NB4 (cell line): ENCODE measurements around the gene NGDN.
"Not testable (repeated sequence)": the region's sequence is repeated elsewhere in the genome, so short reads cannot be mapped to it uniquely, and the experiment has no call there.

Source experiments
- DNase-seq: peaks from one replicate; pipeline ENCODE4 v3.0.0; 2010; ENCODE audit warnings: low read depth
- H3K4me3 ChIP-seq: one replicate; pipeline ENCODE4 v1.5.1; 2011; ENCODE audit warnings: mild to moderate bottlenecking, low read depth, low read length, moderate library complexity
- MYC ChIP-seq: IDR thresholded peaks from 2 replicates; pipeline ENCODE4 v1.6.1; 2011; ENCODE audit warnings: low read depth, low read length
- POLR2A ChIP-seq: IDR thresholded peaks from 2 replicates; pipeline ENCODE4 v1.6.1; 2011; ENCODE audit warnings: mild to moderate bottlenecking; ENCODE audit not compliant: insufficient read length; ENCODE audit errors: extremely low read depth
- TF ChIP-seq, protein P1 (sequence below): IDR thresholded peaks from 2 replicates; pipeline ENCODE4 v1.6.1; 2011; ENCODE audit warnings: low read depth, low read length
- TF ChIP-seq, protein P2 (sequence below): IDR thresholded peaks from one replicate; pipeline ENCODE4 v1.5.1; 2012; ENCODE audit warnings: low read depth, low read length

NGDN gene

DNA sequence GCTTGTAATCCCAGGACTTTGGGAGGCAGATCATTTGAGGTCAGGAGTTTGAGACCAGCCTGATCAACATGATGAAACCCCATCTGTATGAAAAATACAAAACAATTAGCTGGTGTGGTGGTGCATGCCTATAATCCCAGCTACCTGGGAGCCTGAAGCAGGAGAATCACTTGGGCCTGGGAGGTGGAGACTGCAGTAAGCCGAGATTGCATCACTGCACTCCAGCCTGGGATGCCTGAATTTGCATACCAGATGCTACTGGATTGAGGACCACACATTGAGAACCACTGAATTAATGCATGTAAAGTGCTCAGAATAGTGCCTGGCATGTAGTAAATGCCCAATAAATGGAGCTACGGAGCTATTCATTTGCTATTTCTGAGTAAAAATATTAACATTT is 19.1 kb upstream of the NGDN start:
- no peak overlapping the region for H3K4me3 ChIP-seq
- TF ChIP-seq, protein P1, sequence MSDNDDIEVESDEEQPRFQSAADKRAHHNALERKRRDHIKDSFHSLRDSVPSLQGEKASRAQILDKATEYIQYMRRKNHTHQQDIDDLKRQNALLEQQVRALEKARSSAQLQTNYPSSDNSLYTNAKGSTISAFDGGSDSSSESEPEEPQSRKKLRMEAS = no peak
- TF ChIP-seq POLR2A (no peak), MYC (no peak)
- TF ChIP-seq, protein P2, sequence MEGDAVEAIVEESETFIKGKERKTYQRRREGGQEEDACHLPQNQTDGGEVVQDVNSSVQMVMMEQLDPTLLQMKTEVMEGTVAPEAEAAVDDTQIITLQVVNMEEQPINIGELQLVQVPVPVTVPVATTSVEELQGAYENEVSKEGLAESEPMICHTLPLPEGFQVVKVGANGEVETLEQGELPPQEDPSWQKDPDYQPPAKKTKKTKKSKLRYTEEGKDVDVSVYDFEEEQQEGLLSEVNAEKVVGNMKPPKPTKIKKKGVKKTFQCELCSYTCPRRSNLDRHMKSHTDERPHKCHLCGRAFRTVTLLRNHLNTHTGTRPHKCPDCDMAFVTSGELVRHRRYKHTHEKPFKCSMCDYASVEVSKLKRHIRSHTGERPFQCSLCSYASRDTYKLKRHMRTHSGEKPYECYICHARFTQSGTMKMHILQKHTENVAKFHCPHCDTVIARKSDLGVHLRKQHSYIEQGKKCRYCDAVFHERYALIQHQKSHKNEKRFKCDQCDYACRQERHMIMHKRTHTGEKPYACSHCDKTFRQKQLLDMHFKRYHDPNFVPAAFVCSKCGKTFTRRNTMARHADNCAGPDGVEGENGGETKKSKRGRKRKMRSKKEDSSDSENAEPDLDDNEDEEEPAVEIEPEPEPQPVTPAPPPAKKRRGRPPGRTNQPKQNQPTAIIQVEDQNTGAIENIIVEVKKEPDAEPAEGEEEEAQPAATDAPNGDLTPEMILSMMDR = no peak
- DNase-seq = no peak

DNA sequence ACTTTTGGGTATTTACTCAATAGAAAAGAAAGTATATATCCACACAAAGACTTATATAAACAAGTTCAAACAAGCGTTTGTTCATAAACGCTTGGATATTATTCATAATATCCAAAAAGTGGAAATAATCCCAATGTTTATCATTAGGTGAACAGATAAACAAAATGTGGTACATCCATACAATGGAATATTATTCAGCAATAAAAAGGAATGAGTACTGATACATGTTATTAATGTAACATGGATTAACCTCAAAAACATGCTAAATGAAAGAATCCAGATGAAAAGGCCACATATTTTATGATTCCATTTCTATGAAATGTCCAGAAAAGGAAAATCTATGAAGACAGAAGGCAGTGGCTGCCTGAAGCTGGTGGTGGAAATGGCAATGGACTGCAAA is 17.3 kb upstream of the NGDN start:
- DNase-seq = no peak
- no peak for TF ChIP-seq POLR2A
- TF ChIP-seq MYC = no peak
- TF ChIP-seq, protein P2 = no peak
- TF ChIP-seq, protein P1 = no peak
- H3K4me3 ChIP-seq = no peak overlapping the region

DNA sequence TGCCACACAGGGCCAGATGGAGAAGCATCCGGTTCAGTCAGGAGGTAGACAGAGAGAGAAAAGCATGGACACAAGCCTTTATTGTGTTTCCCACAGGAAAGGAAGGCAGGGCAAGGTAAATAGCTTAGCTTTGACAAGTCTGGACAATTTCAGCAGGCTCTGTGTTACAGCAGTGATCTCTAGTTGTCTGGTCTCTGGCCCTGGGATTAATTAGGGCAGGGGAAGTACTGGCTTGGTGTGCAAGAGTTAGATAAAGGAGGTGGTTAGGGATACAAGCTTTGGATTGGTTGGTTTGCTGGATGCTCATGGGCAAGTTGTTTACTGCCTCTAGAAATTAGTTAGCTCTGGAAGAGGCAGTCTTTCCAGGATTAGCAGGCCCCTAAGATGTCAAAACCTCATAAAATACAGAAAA is 15.1 kb upstream of the NGDN start:
- DNase-seq = no peak
- H3K4me3 ChIP-seq = no peak overlapping the region
- TF ChIP-seq POLR2A (no peak), MYC (no peak)
- TF ChIP-seq, protein P1 = no peak
- TF ChIP-seq, protein P2 = no peak

DNA sequence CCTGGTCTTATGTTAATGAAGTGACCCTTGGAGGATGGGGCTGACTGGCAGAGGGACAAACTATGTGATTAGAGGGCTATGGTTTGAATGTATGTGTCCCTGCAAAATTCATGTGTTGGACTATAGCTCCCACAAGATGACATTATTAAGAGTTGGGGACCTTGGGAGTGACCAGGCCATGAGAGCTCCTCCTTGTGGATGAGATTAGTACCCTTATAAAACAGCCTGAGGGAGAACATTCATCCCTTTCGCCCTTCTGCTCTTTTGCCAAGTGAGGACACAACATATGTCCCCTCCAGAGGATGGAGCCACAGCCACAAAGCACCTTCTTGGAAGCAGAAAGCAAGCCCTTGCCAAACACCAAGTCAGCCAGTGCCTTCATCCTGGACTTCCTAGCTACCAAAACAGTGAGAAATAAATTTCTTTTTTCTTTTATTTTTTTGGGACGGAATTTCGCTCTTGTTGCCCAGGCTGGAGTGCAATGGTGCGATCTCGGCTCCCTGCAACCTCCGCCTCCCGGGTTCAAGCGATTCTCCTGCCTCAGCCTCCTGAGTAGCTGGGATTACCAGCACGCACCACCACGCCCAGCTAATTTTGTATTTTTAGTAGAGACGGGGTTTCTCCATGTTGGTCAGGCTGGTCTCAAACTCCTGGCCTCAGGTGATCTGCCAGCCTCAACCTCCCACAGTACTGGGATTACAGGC is 12.5 kb upstream of the NGDN start:
- peak; percentile 18 for DNase-seq
- not testable (repeated sequence) for H3K4me3 ChIP-seq

DNA sequence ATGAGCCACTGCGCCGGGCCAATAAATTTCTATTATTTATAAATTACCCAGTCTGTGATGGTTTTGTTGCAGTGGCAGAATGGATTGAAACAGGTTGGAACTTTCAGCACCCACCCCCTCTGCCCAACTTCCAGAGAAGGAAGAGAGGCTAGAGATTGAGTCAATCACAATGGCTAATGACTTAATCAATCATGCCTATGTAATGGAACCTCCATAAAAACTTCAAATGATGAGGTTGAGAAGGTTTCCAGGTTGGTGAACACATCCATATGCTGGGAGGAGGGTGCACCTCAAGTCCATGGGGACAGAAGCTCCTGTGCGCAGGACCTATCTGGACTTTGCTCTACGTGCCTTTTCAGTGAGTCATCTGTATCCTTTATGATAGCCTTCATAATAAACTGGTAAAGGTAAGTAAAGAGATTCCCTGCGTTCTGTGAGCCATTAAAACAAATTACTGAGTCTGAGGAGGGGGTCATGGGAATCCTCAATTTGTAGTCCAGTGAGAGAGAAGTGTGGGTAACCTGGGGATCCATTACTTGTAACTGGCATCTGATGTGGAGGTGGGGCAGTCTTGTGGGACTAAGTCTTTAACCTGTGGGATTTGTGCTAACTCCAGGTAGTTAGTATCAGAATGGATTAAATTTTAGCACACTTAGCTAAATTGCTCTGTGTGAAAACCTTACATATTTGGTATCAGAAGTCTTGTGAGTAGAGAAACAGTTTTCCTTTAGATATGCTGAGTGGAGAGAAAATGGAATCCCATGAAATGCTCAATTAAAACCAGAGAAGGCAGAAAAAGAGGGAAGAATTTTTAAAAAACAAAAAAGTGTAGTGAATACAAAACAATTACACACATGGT is 11.7 kb upstream of the NGDN start:
- TF ChIP-seq MYC (no peak), POLR2A (no peak)
- TF ChIP-seq, protein P2 = no peak
- TF ChIP-seq, protein P1 = no peak
- H3K4me3 ChIP-seq = no peak overlapping the region
- DNase-seq = no peak

DNA sequence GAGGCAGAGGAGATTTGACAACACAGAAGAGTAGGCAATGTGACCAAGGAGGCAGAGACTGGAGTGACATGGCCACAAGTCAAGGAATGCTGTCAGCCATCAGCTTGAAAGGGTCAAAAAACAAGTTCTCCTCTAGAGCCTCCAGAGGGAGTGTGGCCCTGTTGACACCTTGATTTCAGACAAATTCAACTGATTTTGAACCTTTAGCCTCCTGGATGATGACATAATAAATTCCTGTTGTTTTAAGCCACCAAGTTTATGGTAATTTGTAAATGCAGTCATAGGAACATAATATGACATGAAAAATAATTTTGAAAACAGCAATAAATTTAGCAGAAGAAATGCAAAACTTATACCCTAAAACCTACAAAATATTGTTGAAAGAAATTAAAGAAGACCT is 8.5 kb upstream of the NGDN start:
- no peak overlapping the region for H3K4me3 ChIP-seq
- no peak for DNase-seq
- TF ChIP-seq MYC (no peak), POLR2A (no peak)
- TF ChIP-seq, protein P2 = no peak
- TF ChIP-seq, protein P1 = no peak
